Femur (tissue), 1 donor: ENCODE measurements around the gene SNRPB.

ENCODE experiments used
- DNase-seq: peaks from one replicate; pipeline ENCODE4 v3.0.0-alpha.2; 2017

Gene SNRPB

GRCh38 chr20:2473516-2473915, 2.9 kb upstream of the SNRPB start:
- no peak for DNase-seq

GRCh38 chr20:2469991-2470422, 582 bp downstream of the SNRPB start:
- peak; percentile 77 for DNase-seq

- DNase-seq, result no peak
Measured at GRCh38 chr20:2468581-2469407, 1.8 kb downstream of the SNRPB start.

- DNase-seq, result no peak
Measured at GRCh38 chr20:2467412-2467811, 3.2 kb downstream of the SNRPB start.

GRCh38 chr20:2465100-2465499, 5.5 kb downstream of the SNRPB start:
- DNase-seq, result no peak

GRCh38 chr20:2463616-2464365, 6.8 kb downstream of the SNRPB start:
- no peak for DNase-seq

- no peak for DNase-seq
Measured at GRCh38 chr20:2462484-2462883, 8.1 kb downstream of the SNRPB start.

GRCh38 chr20:2460752-2461424, 9.7 kb downstream of the SNRPB start:
- no peak for DNase-seq

GRCh38 chr20:2459981-2460751, 10.4 kb downstream of the SNRPB start:
- DNase-seq, result no peak

- no peak for DNase-seq
Measured at GRCh38 chr20:2458919-2459499, 11.6 kb downstream of the SNRPB start.

- no peak for DNase-seq
Measured at GRCh38 chr20:2455771-2456497, 14.7 kb downstream of the SNRPB start.

- DNase-seq, result no peak
Measured at GRCh38 chr20:2453792-2454191, 16.8 kb downstream of the SNRPB start.

- DNase-seq, result peak; percentile 74
Measured at GRCh38 chr20:2451939-2452732, 18.5 kb downstream of the SNRPB start.

GRCh38 chr20:2451422-2451821, 19.2 kb downstream of the SNRPB start:
- no peak for DNase-seq

- DNase-seq, result no peak
Measured at GRCh38 chr20:2449386-2449785, 21.2 kb downstream of the SNRPB start.

- DNase-seq, result no peak
Measured at GRCh38 chr20:2446845-2447244, 23.7 kb downstream of the SNRPB start.

- no peak for DNase-seq
Measured at GRCh38 chr20:2431185-2431584, 39.4 kb downstream of the SNRPB start.

- no peak for DNase-seq
Measured at GRCh38 chr20:2430538-2430937, 40.1 kb downstream of the SNRPB start.

GRCh38 chr20:2429051-2429450, 41.5 kb downstream of the SNRPB start:
- no peak for DNase-seq

GRCh38 chr20:2421247-2421646, 49.3 kb downstream of the SNRPB start:
- DNase-seq, result no peak

GRCh38 chr20:2420510-2420909, 50.1 kb downstream of the SNRPB start:
- no peak for DNase-seq
